IMR-90 (cell line): ENCODE results near the gene DOCK9. TPM values are rescaled to one million over a fixed set of nuclear protein-coding genes. Genes with fewer than 3 reads are reported as not detected.

Source experiments
- ATAC-seq: fragments of 200-7000 bp; cut with Tn5 transposase; 2 replicates; pipeline ENCODE4 v1.9.1; 2020; ENCODE audit warnings: low read depth, mild to moderate bottlenecking, moderate library complexity
- BruUV-seq: library from RNA; stranded (reverse); fragments of 400-500 nt; replicated peaks from 2 replicates; lab custom pipeline; 2021; lab: Mats Ljungman, UMichigan
- CTCF ChIA-PET: fragments of 300-600 bp; formaldehyde crosslinking; extraction: SDS; loops from one replicate; lab custom pipeline; 2021; ENCODE audit warnings: antibody characterized with exemption; lab: Yijun Ruan, JAX
- POLR2A ChIA-PET: fragments of 300-600 bp; sonication (Branson Sonifier 250); formaldehyde crosslinking; loops from one replicate; lab custom pipeline; 2022; ENCODE audit warnings: antibody characterized with exemption; ENCODE audit not compliant: unreplicated experiment; lab: Charles Lee
- DNase-seq: peaks from one replicate; pipeline ENCODE4 v3.0.0; 2013
- H2AFZ ChIP-seq: replicated peaks from 2 replicates; pipeline ENCODE3; 2013; ENCODE audit warnings: low read length, mild to moderate bottlenecking; ENCODE audit not compliant: poor library complexity
- H2AK5ac ChIP-seq: 2 replicates; pipeline ENCODE4 v1.6.1; 2013; ENCODE audit warnings: low read depth, low read length, inconsistent platforms
- H2AK9ac ChIP-seq: replicated peaks from 2 replicates; pipeline ENCODE3; 2013; ENCODE audit warnings: mild to moderate bottlenecking, low read depth, low read length, moderate library complexity; ENCODE audit not compliant: poor library complexity
- H2BK120ac ChIP-seq: 2 replicates; pipeline ENCODE4 v1.6.1; 2013; ENCODE audit warnings: low read depth, low read length, inconsistent platforms
- H2BK15ac ChIP-seq: 3 replicates; pipeline ENCODE4 v1.6.1; 2013; ENCODE audit warnings: low read depth, low read length, inconsistent platforms
- H2BK20ac ChIP-seq: 2 replicates; pipeline ENCODE4 v1.6.1; 2013; ENCODE audit warnings: low read depth, mild to moderate bottlenecking, inconsistent platforms, low read length, moderate library complexity
- H2BK5ac ChIP-seq: 2 replicates; pipeline ENCODE4 v1.6.1; 2013; ENCODE audit warnings: mild to moderate bottlenecking, low read depth, low read length, inconsistent platforms; ENCODE audit not compliant: poor library complexity, severe bottlenecking
- H3K14ac ChIP-seq: replicated peaks from 2 replicates; pipeline ENCODE4 v1.6.1; 2013; ENCODE audit warnings: low read depth, low read length, inconsistent platforms
- H3K18ac ChIP-seq: 2 replicates; pipeline ENCODE4 v1.6.1; 2013; ENCODE audit warnings: low read depth, low read length, control low read depth
- H3K23ac ChIP-seq: 2 replicates; pipeline ENCODE4 v1.6.1; 2013; ENCODE audit warnings: low read depth, low read length, inconsistent platforms
- H3K27ac ChIP-seq: 2 replicates; pipeline ENCODE4 v1.5.1; 2013; ENCODE audit warnings: mild to moderate bottlenecking, control low read depth, low read length; ENCODE audit not compliant: insufficient read depth
- H3K27me3 ChIP-seq: 2 replicates; pipeline ENCODE4 v1.6.1; 2013; ENCODE audit warnings: low read length; ENCODE audit not compliant: control insufficient read depth, insufficient read depth
- H3K36me3 ChIP-seq: 2 replicates; pipeline ENCODE4 v1.6.1; 2013; ENCODE audit warnings: low read length, mixed read lengths; ENCODE audit not compliant: control insufficient read depth, insufficient read depth
- H3K4ac ChIP-seq: 2 replicates; pipeline ENCODE4 v1.6.1; 2013; ENCODE audit warnings: low read depth, low read length, inconsistent platforms
- H3K4me1 ChIP-seq: 2 replicates; pipeline ENCODE4 v1.6.1; 2013; ENCODE audit warnings: low read length, mixed read lengths; ENCODE audit not compliant: control insufficient read depth, insufficient read depth
- H3K4me2 ChIP-seq: 2 replicates; pipeline ENCODE4 v1.6.1; 2013; ENCODE audit warnings: low read depth, mild to moderate bottlenecking, control low read depth, low read length, moderate library complexity
- H3K4me3 ChIP-seq: 2 replicates; pipeline ENCODE4 v1.5.1; 2013; ENCODE audit warnings: low read depth, mild to moderate bottlenecking, control low read depth, low read length, moderate library complexity; ENCODE audit not compliant: insufficient read depth
- H3K56ac ChIP-seq: 2 replicates; pipeline ENCODE4 v1.6.1; 2013; ENCODE audit warnings: low read length, inconsistent platforms; ENCODE audit not compliant: insufficient read depth; ENCODE audit errors: extremely low read depth
- H3K79me1 ChIP-seq, 2 experiments: 2 replicates each; pipeline ENCODE4 v1.6.1; 2013; ENCODE audit warnings: low read length in 2 of 2, inconsistent platforms in 1 of 2, low read depth in 1 of 2
- H3K9ac ChIP-seq: 2 replicates; pipeline ENCODE4 v1.6.1; 2013; ENCODE audit warnings: low read depth, low read length, control low read depth
- H3K9me1 ChIP-seq: 2 replicates; pipeline ENCODE4 v1.6.1; 2013; ENCODE audit warnings: low read length, inconsistent platforms; ENCODE audit not compliant: insufficient read depth
- H3K9me3 ChIP-seq: 2 replicates; pipeline ENCODE4 v1.6.1; 2013; ENCODE audit warnings: low read length; ENCODE audit not compliant: control insufficient read depth, insufficient read depth
- H4K20me1 ChIP-seq: 2 replicates; pipeline ENCODE4 v1.6.1; 2013; ENCODE audit warnings: low read length, inconsistent platforms; ENCODE audit not compliant: insufficient read depth
- H4K5ac ChIP-seq: 2 replicates; pipeline ENCODE4 v1.6.1; 2013; ENCODE audit warnings: mild to moderate bottlenecking, low read depth, low read length, control low read depth
- H4K8ac ChIP-seq, 2 experiments: 2 replicates each; pipeline ENCODE4 v1.6.1; 2013; ENCODE audit warnings: low read depth in 2 of 2, low read length in 2 of 2, control low read depth in 1 of 2, inconsistent platforms in 1 of 2
- H4K91ac ChIP-seq: 2 replicates; pipeline ENCODE4 v1.6.1; 2013; ENCODE audit warnings: low read depth, low read length, inconsistent platforms; ENCODE audit not compliant: insufficient read depth
- BHLHE40 ChIP-seq: fragments of 150-350 bp; IDR thresholded peaks from 2 replicates; pipeline ENCODE4 v1.6.1; 2016; ENCODE audit warnings: mild to moderate bottlenecking, low read depth, low read length
- CEBPB ChIP-seq: IDR thresholded peaks from 2 replicates; pipeline ENCODE4 v1.6.1; 2012; ENCODE audit warnings: low read depth, low read length, improper control_type of control experiment
- CHD1 ChIP-seq: IDR thresholded peaks from 2 replicates; pipeline ENCODE4 v1.6.1; 2012; ENCODE audit warnings: low read depth, low read length, improper control_type of control experiment
- FOS ChIP-seq: fragments of 150-350 bp; IDR thresholded peaks from 2 replicates; pipeline ENCODE4 v1.6.1; 2016; ENCODE audit warnings: low read depth, low read length
- MAFK ChIP-seq: IDR thresholded peaks from 2 replicates; pipeline ENCODE4 v1.6.1; 2012; ENCODE audit warnings: low read depth, low read length, improper control_type of control experiment
- MAZ ChIP-seq: IDR thresholded peaks from 2 replicates; pipeline ENCODE4 v1.6.1; 2012; ENCODE audit warnings: low read depth, mild to moderate bottlenecking, low read length, improper control_type of control experiment, moderate library complexity, borderline replicate concordance
- MXI1 ChIP-seq: IDR thresholded peaks from 2 replicates; pipeline ENCODE4 v1.6.1; 2012; ENCODE audit warnings: low read depth, mild to moderate bottlenecking, low read length, moderate library complexity, borderline replicate concordance
- POLR2A ChIP-seq: IDR thresholded peaks from 2 replicates; pipeline ENCODE4 v1.6.1; 2012; ENCODE audit warnings: mild to moderate bottlenecking, low read depth, low read length
- RAD21 ChIP-seq: IDR thresholded peaks from 2 replicates; pipeline ENCODE4 v1.6.1; 2012; ENCODE audit warnings: low read length, improper control_type of control experiment
- RFX5 ChIP-seq: IDR thresholded peaks from 2 replicates; pipeline ENCODE4 v1.8.0; 2012; ENCODE audit warnings: low read depth, mild to moderate bottlenecking, low read length, moderate library complexity
- SMC3 ChIP-seq: fragments of 150-350 bp; IDR thresholded peaks from 2 replicates; pipeline ENCODE4 v1.6.1; 2016; ENCODE audit warnings: low read depth, mild to moderate bottlenecking, antibody characterized with exemption, low read length, moderate library complexity
- WGBS, 2 experiments: methylation state at CpG; one replicate each; pipeline versions ENCODE4 v1.1.5 to v1.1.7; 2013; ENCODE audit warnings: missing lambda C conversion rate in 2 of 2; ENCODE audit not compliant: insufficient read length in 1 of 2; ENCODE audit errors: extremely low coverage in 2 of 2; 5-methylcytosine and 5-hydroxymethylcytosine counted together
- dilution Hi-C: fragments of 300-500 bp; cut with HindIII; formaldehyde crosslinking; loops from one replicate; pipeline ENCODE4 v1.14.3; 2018; ENCODE audit warnings: low sequenced_read_pairs; ENCODE audit not compliant: unreplicated experiment
- in situ Hi-C: fragments of 300-500 bp; cut with MboI; formaldehyde crosslinking; loops from 3 replicates; pipeline ENCODE4 v1.14.3; 2019; ENCODE audit warnings: low sequenced_read_pairs, inconsistent platforms, mixed read lengths
- intact Hi-C: fragments of 100-400 bp; cut with micrococcal nuclease; formaldehyde crosslinking; loops from 2 replicates; pipeline ENCODE4 v1.10.0; 2022
- polyA plus RNA-seq, 3 experiments: library from polyadenylated mRNA; depleted of rRNA; stranded (reverse); fragments of >200 nt; gene quantifications; 2 replicates each; pipeline ENCODE4 v1.2.3, GENCODE V29; 2012; ENCODE audit warnings: low replicate concordance in 1 of 3
- total RNA-seq: library from RNA; depleted of rRNA; stranded (reverse); fragments of >200 nt; gene quantifications from 2 replicates; pipeline ENCODE4 v1.2.3, GENCODE V29; 2012
- TF ChIP-seq, protein P1 (sequence below): fragments of 150-350 bp; IDR thresholded peaks from 2 replicates; pipeline ENCODE4 v1.6.1; 2017; ENCODE audit warnings: mild to moderate bottlenecking, antibody characterized with exemption, low read length, low read depth
- TF ChIP-seq, protein P2 (sequence below): conservative IDR thresholded peaks from 2 replicates; pipeline ENCODE4 v1.5.1; 2012; ENCODE audit warnings: mild to moderate bottlenecking, low read depth, low read length, improper control_type of control experiment

Gene DOCK9
- total and polyA plus RNA-seq, 2 of the 4 experiments (the other 2 are of a cell fraction): 4.8 to 7.2 TPM

DNA sequence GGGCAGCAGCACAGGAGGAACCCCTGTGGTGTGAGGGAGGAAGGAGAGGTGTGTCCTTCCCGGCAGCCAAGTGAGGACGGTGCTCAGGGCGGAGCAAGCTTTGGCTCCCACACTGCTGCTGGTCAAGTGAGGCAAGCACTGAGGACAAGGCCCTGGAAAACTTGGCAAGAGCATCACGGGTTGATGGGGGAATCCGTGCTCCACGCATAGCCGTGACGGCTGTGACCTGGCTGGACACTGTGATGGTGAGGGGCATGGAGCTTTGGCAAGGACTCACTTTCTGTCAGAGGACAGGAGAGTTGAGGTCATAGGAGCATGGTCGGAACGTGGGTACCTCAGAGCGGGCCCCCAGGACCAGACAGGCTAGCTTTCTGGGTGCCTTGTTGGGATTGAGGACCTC lies 196.4 kb downstream of the DOCK9 start:
- no peak overlapping the region for H2AK5ac ChIP-seq
- H3K4ac ChIP-seq: no peak overlapping the region
- no peak overlapping the region for H4K8ac ChIP-seq
- dilution Hi-C loops: no loop called here
- H3K79me1 ChIP-seq: no peaks in the 10 kb centered on the region
- H3K18ac ChIP-seq: no peak overlapping the region
- ChIA-PET CTCF (no interaction called here), POLR2A (no interaction called here)
- no peak for DNase-seq
- no peak overlapping the region for H3K4me2 ChIP-seq
- H4K5ac ChIP-seq: no peak overlapping the region
- no peaks in the 10 kb centered on the region; the same call in 1 of the 2 replicates for H3K9me3 ChIP-seq
- no peak overlapping the region for H2AK9ac ChIP-seq
- no peak for ATAC-seq
- H2AFZ ChIP-seq: no peak overlapping the region
- no peak overlapping the region for H3K14ac ChIP-seq
- no peak overlapping the region for H3K23ac ChIP-seq
- H3K27ac ChIP-seq: no peak overlapping the region
- H3K36me3 ChIP-seq: no peaks in the 10 kb centered on the region
- H3K9ac ChIP-seq: no peak overlapping the region
- no peaks in the 10 kb centered on the region; the same call in 1 of the 2 replicates for H3K9me1 ChIP-seq
- no peak overlapping the region for H2BK15ac ChIP-seq
- no peak overlapping the region for H2BK5ac ChIP-seq
- no peak overlapping the region for H2BK20ac ChIP-seq
- H3K4me3 ChIP-seq: no peak overlapping the region
- no peak overlapping the region for H2BK120ac ChIP-seq
- no peak overlapping the region for H4K91ac ChIP-seq
- TF ChIP-seq CHD1: no peak
- no peak for TF ChIP-seq BHLHE40
- no peak for TF ChIP-seq POLR2A
- no peak for TF ChIP-seq FOS
- no peak for TF ChIP-seq RAD21
- TF ChIP-seq, protein P1, sequence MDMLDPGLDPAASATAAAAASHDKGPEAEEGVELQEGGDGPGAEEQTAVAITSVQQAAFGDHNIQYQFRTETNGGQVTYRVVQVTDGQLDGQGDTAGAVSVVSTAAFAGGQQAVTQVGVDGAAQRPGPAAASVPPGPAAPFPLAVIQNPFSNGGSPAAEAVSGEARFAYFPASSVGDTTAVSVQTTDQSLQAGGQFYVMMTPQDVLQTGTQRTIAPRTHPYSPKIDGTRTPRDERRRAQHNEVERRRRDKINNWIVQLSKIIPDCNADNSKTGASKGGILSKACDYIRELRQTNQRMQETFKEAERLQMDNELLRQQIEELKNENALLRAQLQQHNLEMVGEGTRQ: no peak
- TF ChIP-seq MXI1: no peak
- TF ChIP-seq RFX5: no peak
- no peak for TF ChIP-seq MAFK
- TF ChIP-seq CEBPB: no peak
- TF ChIP-seq, protein P2, sequence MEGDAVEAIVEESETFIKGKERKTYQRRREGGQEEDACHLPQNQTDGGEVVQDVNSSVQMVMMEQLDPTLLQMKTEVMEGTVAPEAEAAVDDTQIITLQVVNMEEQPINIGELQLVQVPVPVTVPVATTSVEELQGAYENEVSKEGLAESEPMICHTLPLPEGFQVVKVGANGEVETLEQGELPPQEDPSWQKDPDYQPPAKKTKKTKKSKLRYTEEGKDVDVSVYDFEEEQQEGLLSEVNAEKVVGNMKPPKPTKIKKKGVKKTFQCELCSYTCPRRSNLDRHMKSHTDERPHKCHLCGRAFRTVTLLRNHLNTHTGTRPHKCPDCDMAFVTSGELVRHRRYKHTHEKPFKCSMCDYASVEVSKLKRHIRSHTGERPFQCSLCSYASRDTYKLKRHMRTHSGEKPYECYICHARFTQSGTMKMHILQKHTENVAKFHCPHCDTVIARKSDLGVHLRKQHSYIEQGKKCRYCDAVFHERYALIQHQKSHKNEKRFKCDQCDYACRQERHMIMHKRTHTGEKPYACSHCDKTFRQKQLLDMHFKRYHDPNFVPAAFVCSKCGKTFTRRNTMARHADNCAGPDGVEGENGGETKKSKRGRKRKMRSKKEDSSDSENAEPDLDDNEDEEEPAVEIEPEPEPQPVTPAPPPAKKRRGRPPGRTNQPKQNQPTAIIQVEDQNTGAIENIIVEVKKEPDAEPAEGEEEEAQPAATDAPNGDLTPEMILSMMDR: no peak
- no peak for TF ChIP-seq MAZ
- no peak for TF ChIP-seq SMC3
- H3K56ac ChIP-seq: no peak overlapping the region
- H3K4me1 ChIP-seq: no peaks in the 10 kb centered on the region
- H4K20me1 ChIP-seq: no peaks in the 10 kb centered on the region
- peaks cover 34% of the 10 kb centered on the region for H3K27me3 ChIP-seq
- in situ Hi-C loops: no loop called here
- intact Hi-C loops: no loop called here
- no TSS peak for BruUV-seq
- WGBS, 2 experiments: 80% methylated on average over 1 of the region's 11 CpGs; no CpG with 5 or more reads in 1 of the 2 experiments
